GM19397 (cell line): Measurements from ENCODE around the gene FFAR1.

ENCODE experiments used
- ATAC-seq: cut with Tn5 transposase; IDR thresholded peaks from one replicate; pipeline ENCODE4 v1.9.1; 2021; ENCODE audit warnings: mild to moderate bottlenecking, moderate library complexity; ENCODE audit not compliant: unreplicated experiment

FFAR1 gene

DNA sequence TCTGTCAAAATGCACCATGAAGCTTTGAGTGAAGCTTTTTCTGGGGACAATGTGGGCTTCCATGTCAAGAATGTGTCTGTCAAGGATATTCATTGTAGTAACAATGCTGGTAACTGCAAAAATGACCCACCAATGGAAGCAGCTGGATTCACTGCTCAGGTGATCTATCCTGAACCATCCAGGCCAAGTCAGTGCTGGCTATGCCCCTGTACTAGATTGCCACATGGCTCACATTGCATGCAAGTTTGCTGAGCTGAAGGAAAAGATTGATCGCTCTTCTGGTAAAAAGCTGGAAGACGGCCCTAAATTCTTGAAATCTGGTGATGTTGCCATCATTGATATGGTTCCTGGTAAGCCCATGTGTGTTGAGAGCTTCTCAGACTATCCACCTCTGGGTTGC lies 35.8 kb downstream of the FFAR1 start:
- no peak for ATAC-seq

DNA sequence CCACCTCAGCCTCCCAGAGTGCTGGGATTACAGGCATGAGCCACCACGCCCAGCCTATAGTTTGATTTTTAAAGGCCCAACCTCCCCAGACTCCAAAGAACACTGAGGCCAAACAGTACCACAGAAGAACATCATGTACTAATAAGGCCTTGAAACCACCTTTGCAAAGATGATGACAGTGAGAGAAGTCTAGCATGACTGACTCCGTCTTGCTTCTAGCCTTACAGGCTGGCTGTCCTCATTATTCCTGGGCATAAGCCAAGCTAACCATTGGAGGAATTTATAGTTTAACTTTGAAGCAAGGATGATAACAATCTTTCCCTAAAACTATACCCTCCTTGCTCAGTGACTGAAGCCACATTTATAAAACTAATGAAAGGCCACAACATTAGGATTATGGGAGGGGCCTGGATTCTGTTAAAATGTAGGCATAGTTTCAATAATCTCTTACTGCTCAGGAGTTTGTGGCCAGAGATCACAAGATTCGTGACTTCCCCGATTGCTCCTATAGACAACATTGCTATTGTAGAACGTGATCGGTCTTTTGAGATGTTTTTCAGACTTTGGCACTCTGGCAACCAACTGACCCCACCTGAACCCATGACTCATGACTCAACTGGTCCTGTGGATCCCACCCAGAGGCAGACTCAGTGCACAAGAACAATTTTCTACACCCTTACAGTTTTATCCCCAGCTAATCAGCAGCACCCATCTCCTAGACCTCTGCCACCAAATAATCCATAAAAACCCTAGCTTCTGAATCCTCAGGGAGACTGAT lies 40.8 kb downstream of the FFAR1 start:
- ATAC-seq = no peak

DNA sequence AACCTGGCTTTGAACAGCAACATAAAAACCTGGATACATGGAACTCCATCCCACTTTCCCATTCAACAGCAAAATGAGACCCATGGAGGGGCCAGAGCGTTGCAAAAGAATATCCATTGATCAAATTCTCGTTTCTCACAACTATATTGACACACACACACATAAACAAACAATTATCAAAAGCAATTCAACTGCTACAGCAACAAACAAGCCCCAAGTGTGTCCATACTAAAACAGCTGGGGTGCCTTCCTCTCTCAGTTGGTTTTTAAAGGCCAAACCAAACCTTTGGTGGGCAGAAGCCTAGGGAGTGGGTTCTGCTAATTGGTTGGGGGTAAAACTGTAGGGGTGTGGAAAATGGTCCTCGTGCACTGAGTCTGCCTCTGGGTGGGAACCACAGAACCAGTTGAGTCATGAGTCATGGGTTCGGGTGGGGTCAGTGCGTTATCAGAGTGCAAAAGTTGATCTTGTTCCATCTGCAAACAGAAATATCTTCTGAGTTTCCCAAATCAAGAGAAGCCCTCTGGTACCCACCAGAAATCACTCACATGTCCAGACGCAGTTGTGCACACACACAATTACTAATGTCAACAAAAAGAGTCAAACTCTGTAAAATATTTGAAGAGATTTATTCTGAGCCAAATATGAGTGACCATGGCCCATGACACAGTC lies 41.6 kb downstream of the FFAR1 start:
- no peak for ATAC-seq

DNA sequence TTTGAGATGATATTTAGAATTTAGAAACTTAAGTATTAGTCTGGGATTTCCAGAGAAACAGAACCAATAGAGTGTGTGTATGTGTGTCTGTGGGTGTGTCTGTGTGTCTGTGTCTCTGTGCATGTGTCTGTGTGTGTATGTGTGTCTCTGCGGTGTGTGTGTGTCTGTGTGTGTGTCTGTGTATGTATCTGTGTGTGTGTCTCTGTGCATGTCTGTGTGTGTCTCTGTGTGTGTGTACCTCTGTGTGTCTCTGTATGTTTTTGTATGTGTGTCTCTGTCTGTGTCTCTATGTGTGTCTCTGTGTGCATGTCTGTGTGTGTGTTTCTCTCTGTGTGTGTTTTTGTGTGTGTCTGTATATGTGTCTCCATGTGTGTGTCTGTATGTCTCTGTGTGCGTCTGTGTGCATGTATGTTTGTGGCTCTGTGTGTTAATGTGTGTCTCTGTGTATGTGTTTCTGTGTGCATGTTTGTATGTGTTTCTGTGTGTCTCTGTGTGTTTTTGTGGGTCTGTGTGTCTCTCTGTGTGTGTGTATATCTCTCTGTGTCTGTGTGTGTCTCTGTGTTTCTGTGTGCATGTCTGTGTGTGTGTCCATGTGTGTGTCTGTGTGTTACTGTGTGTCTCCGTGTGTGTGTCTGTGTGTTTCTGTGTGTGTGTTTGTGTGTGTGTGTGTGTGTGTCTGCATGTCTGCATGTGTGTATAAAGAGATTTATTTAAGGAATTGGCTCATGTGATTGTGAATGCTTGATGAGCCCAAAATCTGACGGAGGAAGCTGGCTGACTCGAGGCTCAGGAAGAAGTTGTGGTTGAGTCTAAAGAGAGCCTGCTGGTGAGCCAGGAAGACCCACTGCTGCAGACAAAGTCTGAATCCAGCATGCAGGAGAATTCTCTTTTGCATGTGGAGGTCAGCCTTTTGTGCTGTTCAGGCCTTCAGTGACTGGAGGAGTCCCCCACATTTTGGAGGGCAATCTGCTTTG lies 45.3 kb downstream of the FFAR1 start:
- no peak for ATAC-seq

DNA sequence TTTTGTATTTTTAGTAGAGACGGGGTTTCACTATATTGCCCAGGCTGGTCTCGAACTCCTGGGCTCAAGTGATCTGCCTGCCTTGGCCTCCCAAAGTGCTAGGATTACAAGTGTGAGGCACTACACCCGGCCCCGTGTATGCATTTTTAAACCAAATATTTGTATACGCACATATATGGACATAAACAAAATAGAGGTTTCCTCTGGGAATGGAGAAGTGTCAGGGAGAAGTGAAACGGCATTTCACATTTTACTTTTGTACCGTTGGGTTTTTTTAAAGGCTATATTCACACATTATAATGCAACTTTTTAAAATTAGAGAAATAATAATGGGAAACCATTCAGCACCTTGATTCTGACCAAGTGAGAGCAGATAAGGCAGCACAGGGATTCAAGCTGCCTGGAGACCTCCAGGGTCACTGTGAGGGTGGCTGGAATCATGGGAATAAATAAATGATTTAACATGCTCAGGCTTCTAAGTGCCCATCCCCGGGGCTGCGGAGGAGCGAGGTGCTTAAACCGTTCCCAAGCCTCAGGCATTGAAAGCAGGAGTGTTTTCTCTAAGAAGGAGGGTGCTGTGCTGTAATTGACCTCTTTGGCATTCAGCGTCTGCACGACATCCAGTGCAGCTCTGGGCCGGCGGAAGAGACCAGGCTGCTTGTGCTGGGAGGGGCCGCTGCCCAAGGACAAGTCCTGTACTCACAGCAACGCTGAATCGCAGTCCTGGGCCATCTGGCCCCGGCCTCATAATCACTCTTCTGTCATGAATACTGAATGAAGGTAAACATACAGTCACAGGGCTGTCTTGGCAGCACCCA lies 47.9 kb downstream of the FFAR1 start:
- ATAC-seq = no peak

DNA sequence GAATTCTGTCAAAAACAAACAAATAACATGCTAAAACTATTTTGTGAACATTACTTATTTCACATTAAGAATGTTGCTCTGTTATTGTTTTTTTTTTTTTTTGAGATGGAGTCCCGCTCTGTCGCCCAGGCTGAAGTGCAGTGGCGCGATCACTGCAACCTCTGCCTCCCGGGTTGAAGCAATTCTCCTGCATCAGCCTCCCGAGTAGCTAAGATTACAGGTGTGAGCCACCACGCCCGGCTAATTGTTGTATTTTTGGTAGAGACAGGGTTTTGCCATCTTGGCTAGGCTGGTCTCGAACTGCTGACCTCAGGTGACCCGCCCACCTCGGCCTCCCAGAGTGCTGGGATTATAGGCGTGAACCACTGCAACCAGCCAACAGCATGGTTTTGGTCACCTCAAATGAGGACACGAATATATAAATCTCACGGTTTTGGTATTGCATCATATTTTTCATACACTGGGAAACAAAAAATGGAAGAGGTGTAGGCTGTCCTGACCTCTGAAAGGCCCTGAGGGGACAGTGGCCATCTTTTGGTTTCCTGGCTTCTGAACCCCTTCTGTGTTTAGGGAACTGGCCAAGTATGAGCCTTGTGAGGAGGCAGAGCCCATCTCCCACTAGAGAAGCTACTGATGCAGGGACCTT lies 48.7 kb downstream of the FFAR1 start:
- no peak for ATAC-seq

DNA sequence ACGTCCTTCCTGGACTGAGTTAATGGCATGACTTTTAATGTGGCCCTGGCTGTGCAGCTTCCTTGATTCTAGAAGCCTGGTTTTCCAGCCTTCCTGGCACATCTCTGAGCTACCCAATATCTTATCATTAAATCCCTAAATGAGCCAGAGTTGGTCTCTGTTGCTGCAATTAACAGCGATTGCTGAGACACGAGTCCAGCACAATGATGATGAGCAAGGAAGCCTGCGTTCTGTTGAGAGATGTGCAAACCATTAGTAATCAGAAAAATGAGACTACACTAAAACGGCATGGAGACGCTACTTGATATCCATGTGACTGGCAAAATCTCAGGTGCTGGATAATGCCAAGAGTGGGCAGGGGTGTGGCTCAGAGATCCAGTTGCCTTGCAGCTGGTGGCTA lies 49.4 kb downstream of the FFAR1 start:
- ATAC-seq = no peak
